ENCODE results near the gene DOHH. TPM values are rescaled to one million over a fixed set of nuclear protein-coding genes. Genes with fewer than 3 reads are reported as not detected.

The DOHH gene
- total and polyA plus RNA-seq, 9 of the 15 experiments (the other 6 are each of a cell fraction or from before 2014, with no cell fraction given), result 0.14 to 47.2 (median 5.1) TPM

- TF ChIP-seq ZNF436 (CRISPR knock-in tag; IDR thresholded peaks at IDR 0.05), result peak; percentile 85
- no peak for TF ChIP-seq ZNF197 (CRISPR knock-in tag; IDR thresholded peaks at IDR 0.05; ENCODE audit: low read depth)
- TF ChIP-seq CTCF (IDR thresholded peaks at IDR 0.05 in 2 of 3, conservative IDR thresholded peaks at IDR 0.05 in 1 of 3; ENCODE audit: insufficient read depth in 2 of 3, low read depth in 1 of 3, low read length in 3 of 3), result peak; percentile 91 to 94 (median 94)
- no peak for TF ChIP-seq SMARCA4 (IDR thresholded peaks at IDR 0.05)
- 0 out of 2 replicates have a peak, but pooled peaks have one; percentile 25 for TF ChIP-seq ZBTB7A (IDR thresholded peaks at IDR 0.05; ENCODE audit: borderline replicate concordance, control insufficient read depth, low read depth, low read length)
- no peak for TF ChIP-seq FUS (optimal IDR thresholded peaks at IDR 0.05; ENCODE audit: low read depth, low read length)
- TF ChIP-seq RB1 (IDR thresholded peaks at IDR 0.05; ENCODE audit: low read depth), result peak; percentile 62
- no peak for TF ChIP-seq NR3C1 (CRISPR knock-in tag; IDR thresholded peaks at IDR 0.05)
- no peak for TF ChIP-seq ZBTB40 (IDR thresholded peaks at IDR 0.05)
- no peak for TF ChIP-seq ZBTB40 (CRISPR knock-in tag; IDR thresholded peaks at IDR 0.05)
- TF ChIP-seq IRF1 (CRISPR knock-in tag; IDR thresholded peaks at IDR 0.05; ENCODE audit: borderline replicate concordance), result no peak
- no peak for TF ChIP-seq POLR3A (IDR thresholded peaks at IDR 0.05; ENCODE audit: borderline replicate concordance, extremely low read depth, insufficient read depth, insufficient read length)
- no peak for TF ChIP-seq DPF2 (IDR thresholded peaks at IDR 0.05)
- no peak for TF ChIP-seq ZBTB17 (CRISPR knock-in tag; IDR thresholded peaks at IDR 0.05)
- no peak for TF ChIP-seq PPARD (CRISPR knock-in tag; IDR thresholded peaks at IDR 0.05)
- TF ChIP-seq HDAC2 (IDR thresholded peaks at IDR 0.05), result 0 out of 2 replicates have a peak, but pooled peaks have one; percentile 41
- no peak for TF ChIP-seq CBFA2T3 (IDR thresholded peaks at IDR 0.05)
Measured at GRCh38 chr19:3544742-3545668, 44.5 kb upstream of the DOHH start (continued).
